Motor neuron (in vitro differentiated cells): ENCODE measurements around the gene OPTN. TPM values are rescaled to one million over a fixed set of nuclear protein-coding genes. Genes with fewer than 3 reads are reported as not detected.
"Not testable (repeated sequence)": the region's sequence is repeated elsewhere in the genome, so short reads cannot be mapped to it uniquely, and the experiment has no call there.

Source experiments
- ATAC-seq, 8 experiments: fragments of 200-7000 bp; cut with Tn5 transposase; replicated peaks in 6 of 8; 2 replicates each; pipeline ENCODE4 v1.8.0; 2021; ENCODE audit warnings: mild to moderate bottlenecking in 8 of 8, moderate library complexity in 8 of 8
- H3K27ac ChIP-seq, 2 donors: fragments of 250-450 bp; sonication (Bioruptor Pico); 2 replicates each; pipeline ENCODE4 v1.9.0; 2021; ENCODE audit warnings: antibody characterized with exemption in 2 of 2, mild to moderate bottlenecking in 2 of 2, moderate library complexity in 1 of 2
- H3K4me1 ChIP-seq, 2 donors: fragments of 250-450 bp; sonication (Bioruptor Pico); replicated peaks in 1 of 2; 2 replicates each; pipeline ENCODE4 v1.6.1; 2021; ENCODE audit warnings: antibody characterized with exemption in 2 of 2, mild to moderate bottlenecking in 2 of 2, moderate library complexity in 1 of 2
- H3K4me3 ChIP-seq, 5 donors: fragments of 250-450 bp; sonication (Bioruptor Pico); 2 replicates each; pipeline ENCODE4 v1.9.0; 2021; ENCODE audit warnings: antibody characterized with exemption in 5 of 5, mild to moderate bottlenecking in 5 of 5, moderate library complexity in 4 of 5
- WGBS, 10 experiments: fragments of 450-650 bp; shearing (Covaris generic); methylation state at CpG; one replicate each; pipeline ENCODE4 v1.0.0; 2022; 5-methylcytosine and 5-hydroxymethylcytosine counted together
- in situ Hi-C, 9 experiments: fragments of 400-800 bp; cut with MboI; loops; one replicate each; pipeline ENCODE4 v1.15.0; 2021; ENCODE audit warnings: low sequenced_read_pairs in 9 of 9, low pct_unique_long_range_greater_than_20kb in 2 of 9; ENCODE audit not compliant: unreplicated experiment in 9 of 9
- total RNA-seq, 8 experiments: library from RNA; unstranded; fragments of 300-600 nt; gene quantifications; 2 replicates each; pipeline versions ENCODE4 v1.2.3 to v1.2.4, GENCODE V29; 2022

Gene OPTN
- total RNA-seq = 100 to 1,000 TPM in 1 of 8 experiments, 10 to 100 TPM in 7; 23.0 to 186 (median 39.1) TPM

- peak; percentile 57 to 88 (median 85) for ATAC-seq
- H3K4me3 ChIP-seq = peak within 1 kb of the TSS; percentile 47 to 95 (median 67)
- peaks cover 0 to 5% of the 10 kb centered on the region in 2 donors for H3K4me1 ChIP-seq
- peak within 1 kb of the TSS; percentile 31 to 47 for H3K27ac ChIP-seq
- 0 to 2% (median 0%) methylated on average over 4 to 14 of the region's 54 CpGs; no CpG with 5 or more reads in 5 of the 10 experiments for WGBS, 10 experiments
- in situ Hi-C loops = loop anchor here in 1 of 9 experiments (25.0 kb wide), 1 partner anchor 838 kb away; no protein-coding TSS in a partner anchor
Measured at GRCh38 chr10:13099666-13100348, at the start of gene OPTN. Gene OPTN, plus strand, starts transcription at chr10:13100163. Its CDS starts 8,960 bp downstream, at chr10:13109123.

- 4 to 63% (median 35%) methylated on average over 2 to 7 of the region's 7 CpGs; no CpG with 5 or more reads in 1 of the 10 experiments for WGBS, 10 experiments
- Histone ChIP-seq H3K4me1 (no peaks in the 10 kb centered on the region), H3K4me3 (no peak overlapping the region), H3K27ac (no peak overlapping the region)
- in situ Hi-C loops = loop anchor here in 5 of 9 experiments (25.0 kb wide), 3 partner anchors 314 to 789 kb away; no protein-coding TSS in a partner anchor
- no peak for ATAC-seq
Measured at GRCh38 chr10:13051126-13051694, 48.8 kb upstream of the OPTN start.

- WGBS, 10 experiments = 17 to 100% (median 100%) methylated on average over 1 of the region's 1 CpG; no CpG with 5 or more reads in 3 of the 10 experiments
- not testable (repeated sequence) for H3K4me1 ChIP-seq, ATAC-seq, H3K27ac ChIP-seq, H3K4me3 ChIP-seq
- in situ Hi-C loops = loop anchor here in 5 of 9 experiments (25.0 kb wide), 3 partner anchors 316 to 791 kb away; no protein-coding TSS in a partner anchor
Measured at GRCh38 chr10:13053208-13053607, 46.8 kb upstream of the OPTN start.

- Histone ChIP-seq H3K4me3 (no peak overlapping the region), H3K27ac (no peak overlapping the region), H3K4me1 (no peaks in the 10 kb centered on the region)
- in situ Hi-C loops = loop anchor here in 5 of 9 experiments (25.0 kb wide), 3 partner anchors 317 to 792 kb away; no protein-coding TSS in a partner anchor
- WGBS, 10 experiments = 49 to 100% (median 62%) methylated on average over 1 to 7 of the region's 7 CpGs; no CpG with 5 or more reads in 1 of the 10 experiments
- ATAC-seq = no peak
Measured at GRCh38 chr10:13053794-13054462, 46.0 kb upstream of the OPTN start.

- in situ Hi-C loops = loop anchor here in 5 of 9 experiments (25.0 kb wide), 3 partner anchors 318 to 793 kb away; no protein-coding TSS in a partner anchor
- no peak for ATAC-seq
- Histone ChIP-seq H3K4me3 (no peak overlapping the region), H3K4me1 (no peaks in the 10 kb centered on the region), H3K27ac (no peak overlapping the region)
- WGBS, 10 experiments = 20 to 100% (median 44%) methylated on average over 1 to 4 of the region's 4 CpGs; no CpG with 5 or more reads in 4 of the 10 experiments
Measured at GRCh38 chr10:13054844-13055243, 45.1 kb upstream of the OPTN start.

- peak in 4 of 8 experiments; percentile 49 to 63 (median 56) for ATAC-seq
- WGBS, 10 experiments = 58 to 100% (median 86%) methylated on average over 1 to 6 of the region's 7 CpGs; no CpG with 5 or more reads in 2 of the 10 experiments
- in situ Hi-C loops = loop anchor here in 5 of 9 experiments (25.0 kb wide), 3 partner anchors 319 to 794 kb away; no protein-coding TSS in a partner anchor
Measured at GRCh38 chr10:13056456-13057077, 43.4 kb upstream of the OPTN start.

GRCh38 chr10:13062803-13063202 is 37.2 kb upstream of the OPTN start:
- WGBS, 10 experiments = 64 to 84% (median 67%) methylated on average over 1 to 5 of the region's 5 CpGs; no CpG with 5 or more reads in 7 of the 10 experiments
- Histone ChIP-seq H3K27ac (no peak overlapping the region), H3K4me1 (no peaks in the 10 kb centered on the region), H3K4me3 (no peak overlapping the region)
- peak in 2 of 8 experiments; percentile 67 to 75 for ATAC-seq
- in situ Hi-C loops = loop anchor here in 5 of 9 experiments (10.0 to 25.0 kb wide), 4 partner anchors 148 to 801 kb away; no protein-coding TSS in a partner anchor

More at GRCh38 chr10:13056456-13057077, 43.4 kb upstream of the OPTN start:
- Histone ChIP-seq H3K4me3 (no peak overlapping the region), H3K4me1 (no peaks in the 10 kb centered on the region), H3K27ac (no peak overlapping the region)

GRCh38 chr10:13066527-13066926 is 33.4 kb upstream of the OPTN start:
- in situ Hi-C loops = loop anchor here in 5 of 9 experiments (10.0 to 25.0 kb wide), 4 partner anchors 152 to 804 kb away; no protein-coding TSS in a partner anchor
- no peak overlapping the region for H3K27ac ChIP-seq
- ATAC-seq = peak in 1 of 8 experiments; percentile 46

GRCh38 chr10:13067431-13067830 is 32.5 kb upstream of the OPTN start:
- no peaks in the 10 kb centered on the region for H3K4me1 ChIP-seq
- in situ Hi-C loops = loop anchor here in 5 of 9 experiments (10.0 to 25.0 kb wide), 4 partner anchors 153 to 805 kb away; no protein-coding TSS in a partner anchor
- 0 to 94% (median 80%) methylated on average over 1 to 7 of the region's 7 CpGs; no CpG with 5 or more reads in 1 of the 10 experiments for WGBS, 10 experiments
- H3K27ac ChIP-seq = no peak overlapping the region
- no peak overlapping the region for H3K4me3 ChIP-seq
- ATAC-seq = no peak

More at GRCh38 chr10:13066527-13066926, 33.4 kb upstream of the OPTN start:
- no peaks in the 10 kb centered on the region for H3K4me1 ChIP-seq
- WGBS, 10 experiments = 67 to 100% (median 78%) methylated on average over 1 to 5 of the region's 6 CpGs; no CpG with 5 or more reads in 6 of the 10 experiments
- no peak overlapping the region for H3K4me3 ChIP-seq

GRCh38 chr10:13068071-13068470 is 31.9 kb upstream of the OPTN start:
- H3K27ac ChIP-seq = no peak overlapping the region
- in situ Hi-C loops = loop anchor here in 5 of 9 experiments (10.0 to 25.0 kb wide), 4 partner anchors 153 to 806 kb away; no protein-coding TSS in a partner anchor
- WGBS, 10 experiments = 6 to 87% (median 44%) methylated on average over 2 to 5 of the region's 5 CpGs
- peak in 2 of 8 experiments; percentile 8 to 15 for ATAC-seq
- no peaks in the 10 kb centered on the region for H3K4me1 ChIP-seq
- no peak overlapping the region for H3K4me3 ChIP-seq

GRCh38 chr10:13068484-13068883 is 31.5 kb upstream of the OPTN start:
- no peak overlapping the region for H3K27ac ChIP-seq
- H3K4me3 ChIP-seq = no peak overlapping the region
- in situ Hi-C loops = loop anchor here in 5 of 9 experiments (10.0 to 25.0 kb wide), 4 partner anchors 154 to 806 kb away; no protein-coding TSS in a partner anchor
- peak in 3 of 8 experiments; percentile 83 to 92 (median 87) for ATAC-seq
- no peaks in the 10 kb centered on the region for H3K4me1 ChIP-seq
- whole genome bisulfite sequencing, 10 experiments = 0 to 100% (median 90%) methylated on average over 1 to 2 of the region's 2 CpGs; no CpG with 5 or more reads in 1 of the 10 experiments
